Adrenal gland (tissue), 5 donors: Measurements from ENCODE around the gene DPP10.

Source experiments
- CTCF ChIP-seq, 6 experiments: fragments of 450-650 bp in 4 of 6; fragments of 200-600 bp in 2 of 6; sonication (generic) in 1 of 6; IDR thresholded peaks; 1 replicate in 5 of 6; 2 replicates in 1 of 6; pipeline versions ENCODE4 v1.5.1 to v1.8.0; 2016 to 2021; ENCODE audit warnings: antibody characterized with exemption in 6 of 6, mild to moderate bottlenecking in 2 of 6, moderate library complexity in 1 of 6
- POLR2A ChIP-seq, 2 donors: fragments of 450-650 bp; IDR thresholded peaks; one replicate each; pipeline ENCODE4 v1.6.1; 2017; ENCODE audit warnings: antibody characterized with exemption in 2 of 2, mild to moderate bottlenecking in 2 of 2, moderate library complexity in 1 of 2
- donor health status: DM: no; HTN: no; CAD: no.

DNA sequence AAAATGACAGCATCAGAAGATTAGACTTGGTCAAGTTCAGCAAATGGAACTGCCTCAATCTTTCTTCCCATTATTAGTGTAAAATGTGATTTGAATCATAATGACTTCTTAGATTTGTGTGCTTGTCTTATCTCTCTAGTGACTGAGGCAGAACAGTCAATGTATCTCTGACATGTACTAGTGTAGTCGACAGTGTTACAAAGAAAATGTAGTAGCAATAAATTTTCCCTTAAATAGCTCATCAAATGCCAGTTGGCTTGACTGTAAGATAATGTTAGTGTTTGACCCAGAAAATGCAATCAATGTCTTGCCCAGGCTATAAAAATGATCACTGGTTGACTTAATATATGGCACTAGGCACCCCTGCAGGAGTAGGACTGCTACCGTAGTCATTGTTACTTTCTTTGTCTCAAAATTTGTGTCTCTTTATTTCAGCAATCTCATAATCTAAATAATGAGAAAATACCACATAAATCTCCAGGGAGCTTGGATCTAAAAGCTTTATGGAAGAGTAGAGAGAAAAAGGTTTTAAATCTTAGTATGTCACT lies 1336.7 kb downstream of the DPP10 start:
- TF ChIP-seq CTCF (IDR thresholded peaks at IDR 0.05) (no peak), POLR2A (IDR thresholded peaks at IDR 0.05) (no peak)
